Measurements from ENCODE around the gene MAP7D1.

The MAP7D1 gene

DNA sequence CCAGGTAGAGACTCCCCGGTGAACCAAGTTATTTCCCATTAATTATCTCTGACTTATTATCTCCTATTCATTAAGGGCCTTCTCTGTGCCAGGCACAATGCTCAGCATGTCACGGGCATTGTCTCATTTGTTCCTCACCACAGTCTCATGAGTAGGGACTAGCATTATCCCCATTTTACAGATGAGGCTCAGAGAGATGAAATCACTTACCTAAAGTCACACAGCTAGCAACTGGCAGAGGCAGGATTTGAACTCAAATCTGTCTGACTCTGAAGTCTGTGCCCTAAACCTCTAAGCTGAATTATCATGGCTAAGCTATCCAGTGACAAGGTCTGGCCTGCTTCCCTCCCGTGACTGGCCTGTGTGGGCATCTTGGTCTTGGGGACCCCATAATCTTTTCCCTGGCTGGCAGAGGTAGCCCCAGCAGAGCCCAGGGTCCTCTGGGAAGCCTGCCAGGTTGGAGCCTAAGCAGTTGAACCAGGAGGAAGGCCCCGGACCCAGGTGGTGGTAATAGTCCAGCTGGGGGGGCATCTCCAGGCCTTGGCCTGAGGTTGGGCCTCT, 4.5 kb downstream of the MAP7D1 start:
- H3K27ac ChIP-seq, result peak overlapping the region; percentile 98
- TF ChIP-seq, protein P1, sequence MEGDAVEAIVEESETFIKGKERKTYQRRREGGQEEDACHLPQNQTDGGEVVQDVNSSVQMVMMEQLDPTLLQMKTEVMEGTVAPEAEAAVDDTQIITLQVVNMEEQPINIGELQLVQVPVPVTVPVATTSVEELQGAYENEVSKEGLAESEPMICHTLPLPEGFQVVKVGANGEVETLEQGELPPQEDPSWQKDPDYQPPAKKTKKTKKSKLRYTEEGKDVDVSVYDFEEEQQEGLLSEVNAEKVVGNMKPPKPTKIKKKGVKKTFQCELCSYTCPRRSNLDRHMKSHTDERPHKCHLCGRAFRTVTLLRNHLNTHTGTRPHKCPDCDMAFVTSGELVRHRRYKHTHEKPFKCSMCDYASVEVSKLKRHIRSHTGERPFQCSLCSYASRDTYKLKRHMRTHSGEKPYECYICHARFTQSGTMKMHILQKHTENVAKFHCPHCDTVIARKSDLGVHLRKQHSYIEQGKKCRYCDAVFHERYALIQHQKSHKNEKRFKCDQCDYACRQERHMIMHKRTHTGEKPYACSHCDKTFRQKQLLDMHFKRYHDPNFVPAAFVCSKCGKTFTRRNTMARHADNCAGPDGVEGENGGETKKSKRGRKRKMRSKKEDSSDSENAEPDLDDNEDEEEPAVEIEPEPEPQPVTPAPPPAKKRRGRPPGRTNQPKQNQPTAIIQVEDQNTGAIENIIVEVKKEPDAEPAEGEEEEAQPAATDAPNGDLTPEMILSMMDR (conservative IDR thresholded peaks at IDR 0.05), result no peak

GRCh38 chr1:36160949-36161485, 5.1 kb downstream of the MAP7D1 start:
- TF ChIP-seq, protein P1 (conservative IDR thresholded peaks at IDR 0.05), result peak; percentile 16
- peak overlapping the region; percentile 98 for H3K27ac ChIP-seq

DNA sequence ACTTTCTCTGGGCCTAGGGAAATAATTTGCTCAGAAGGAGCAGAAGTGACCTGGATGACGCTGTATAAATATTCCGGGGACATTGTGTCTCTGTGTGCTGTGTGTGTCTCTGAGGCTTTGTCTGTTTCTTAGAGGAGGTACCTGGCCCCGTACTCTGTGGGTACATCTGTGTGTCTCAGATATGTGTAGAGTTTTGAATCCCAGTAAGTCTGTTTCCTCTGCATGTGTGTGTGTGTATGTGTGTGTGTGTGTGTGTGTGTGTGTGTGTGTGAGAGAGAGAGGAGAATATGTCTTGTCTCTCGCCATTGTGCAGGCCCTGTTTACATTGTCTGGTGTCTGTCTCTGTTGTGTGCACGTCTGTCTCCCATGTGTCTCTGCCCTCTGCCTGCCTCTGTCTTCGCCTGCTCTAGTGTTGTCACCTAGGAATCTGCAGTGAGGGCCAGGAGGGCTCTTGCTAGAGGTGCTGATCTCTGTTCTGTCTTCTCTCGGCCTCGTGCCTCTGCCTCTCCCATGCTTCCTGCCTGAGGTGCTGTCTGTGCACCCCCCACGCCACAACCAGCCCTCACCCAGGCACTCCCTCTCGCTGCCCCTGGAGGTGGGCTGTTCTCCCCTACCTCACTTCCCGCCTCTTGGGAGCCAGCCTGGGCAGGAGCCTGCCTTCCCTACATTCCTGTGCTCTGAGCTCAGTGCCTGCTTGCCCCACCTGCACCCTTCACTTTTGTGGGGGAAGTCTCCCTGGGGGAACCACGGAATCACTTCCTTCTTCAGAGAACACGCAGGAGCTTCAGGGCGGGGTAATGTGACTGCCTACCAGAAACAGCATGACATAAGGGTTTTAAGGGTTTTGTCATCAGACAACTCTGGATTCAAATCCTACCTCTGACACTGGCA, 5.9 kb downstream of the MAP7D1 start:
- H3K27ac ChIP-seq, result peak overlapping the region; percentile 98
- TF ChIP-seq, protein P1 (conservative IDR thresholded peaks at IDR 0.05), result no peak

DNA sequence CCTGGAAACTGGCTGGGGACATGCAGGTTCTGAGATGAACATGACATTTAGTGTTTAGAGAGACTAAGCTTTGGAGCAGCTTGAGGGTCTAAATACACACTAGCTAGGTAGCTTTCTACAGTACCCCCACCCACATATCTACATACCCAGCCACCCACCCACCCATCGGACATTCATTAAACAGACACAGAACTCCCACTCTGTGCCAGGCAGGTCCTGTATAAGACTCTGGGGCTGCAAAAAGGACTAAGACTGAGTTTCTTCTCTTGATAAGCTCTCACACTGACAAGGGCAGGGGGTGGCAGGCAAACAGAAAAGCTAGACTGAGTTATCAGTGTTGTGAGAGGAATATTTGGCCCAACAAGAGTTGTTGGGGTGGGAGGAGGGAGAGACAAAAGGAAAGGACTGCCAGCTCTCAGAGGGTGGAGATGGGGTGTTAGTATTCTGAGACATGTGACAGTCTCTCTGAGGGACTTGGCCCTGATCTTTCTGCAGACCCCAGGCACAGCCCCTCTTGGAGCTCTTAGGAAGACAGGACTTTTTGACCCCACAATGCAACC, 6.8 kb downstream of the MAP7D1 start:
- H3K27ac ChIP-seq, result peak overlapping the region; percentile 98
- TF ChIP-seq, protein P1 (conservative IDR thresholded peaks at IDR 0.05), result no peak

DNA sequence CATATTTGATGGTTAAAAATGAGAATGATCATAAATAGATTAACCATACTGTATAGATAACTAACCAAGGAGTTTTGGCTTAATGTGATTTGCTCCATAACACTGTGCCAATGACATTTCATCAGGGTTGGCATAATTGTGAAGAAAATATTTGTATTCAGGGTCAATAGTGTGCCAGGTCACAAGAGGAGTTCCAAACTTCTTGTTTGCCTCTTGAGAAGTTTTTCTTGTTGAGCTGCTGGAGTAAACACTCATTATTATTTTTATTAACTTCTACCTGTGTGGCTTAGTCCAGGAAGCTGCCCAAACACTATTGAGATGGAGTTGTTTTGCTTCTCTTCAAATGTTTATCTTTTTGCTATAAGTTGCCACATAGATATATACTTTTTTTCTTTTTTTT, 7.5 kb downstream of the MAP7D1 start:
- TF ChIP-seq, protein P1 (conservative IDR thresholded peaks at IDR 0.05), result no peak
- H3K27ac ChIP-seq, result peak overlapping the region; percentile 98

GRCh38 chr1:36164361-36164760, 8.4 kb downstream of the MAP7D1 start:
- peak overlapping the region; percentile 98 for H3K27ac ChIP-seq
- TF ChIP-seq, protein P1 (conservative IDR thresholded peaks at IDR 0.05), result no peak

DNA sequence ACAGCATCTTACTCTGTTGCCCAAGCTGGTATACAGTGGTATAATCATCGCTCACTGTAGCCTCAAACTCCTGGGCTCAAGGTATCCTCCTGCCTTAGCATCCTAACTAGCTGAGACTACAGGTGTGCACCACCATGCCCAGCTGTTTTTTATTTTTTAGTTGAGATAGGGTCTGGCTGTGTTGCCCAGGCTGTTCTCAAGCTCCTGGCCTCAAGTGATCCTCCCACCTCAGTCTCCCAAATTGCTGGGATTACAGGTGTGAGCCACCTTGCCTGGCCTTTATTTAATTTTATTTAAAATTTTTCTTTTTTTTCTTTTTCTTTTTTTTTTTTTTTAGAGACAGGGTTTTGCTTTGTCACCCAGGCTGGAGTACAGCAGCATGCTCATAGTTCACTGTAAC, 9.2 kb downstream of the MAP7D1 start:
- TF ChIP-seq, protein P1 (conservative IDR thresholded peaks at IDR 0.05), result no peak
- H3K27ac ChIP-seq, result peak overlapping the region; percentile 98
